ENCODE results near the gene NSMCE1.
"Not testable (repeated sequence)": the region's sequence is repeated elsewhere in the genome, so short reads cannot be mapped to it uniquely, and the experiment has no call there.

DNA sequence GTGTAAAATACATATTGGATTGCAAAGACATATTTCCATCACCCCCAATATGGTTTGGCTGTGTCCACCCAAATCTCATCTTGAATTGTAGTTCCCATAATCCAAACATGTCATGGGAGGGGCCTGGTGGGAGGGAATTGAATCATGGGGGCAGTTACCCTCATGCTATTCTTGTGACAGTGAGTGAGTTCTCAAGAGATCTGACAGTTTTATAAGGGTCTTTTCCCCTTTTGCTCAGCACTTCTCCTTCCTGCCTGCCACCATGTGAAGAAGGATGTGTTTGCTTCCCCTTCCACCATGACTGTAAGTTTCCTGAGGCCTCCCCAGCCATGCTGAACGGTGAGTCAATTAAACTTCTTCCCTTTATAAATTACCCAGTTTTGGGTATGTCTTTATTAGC is 21.5 kb downstream of the NSMCE1 start:
- TF ChIP-seq, protein P1, sequence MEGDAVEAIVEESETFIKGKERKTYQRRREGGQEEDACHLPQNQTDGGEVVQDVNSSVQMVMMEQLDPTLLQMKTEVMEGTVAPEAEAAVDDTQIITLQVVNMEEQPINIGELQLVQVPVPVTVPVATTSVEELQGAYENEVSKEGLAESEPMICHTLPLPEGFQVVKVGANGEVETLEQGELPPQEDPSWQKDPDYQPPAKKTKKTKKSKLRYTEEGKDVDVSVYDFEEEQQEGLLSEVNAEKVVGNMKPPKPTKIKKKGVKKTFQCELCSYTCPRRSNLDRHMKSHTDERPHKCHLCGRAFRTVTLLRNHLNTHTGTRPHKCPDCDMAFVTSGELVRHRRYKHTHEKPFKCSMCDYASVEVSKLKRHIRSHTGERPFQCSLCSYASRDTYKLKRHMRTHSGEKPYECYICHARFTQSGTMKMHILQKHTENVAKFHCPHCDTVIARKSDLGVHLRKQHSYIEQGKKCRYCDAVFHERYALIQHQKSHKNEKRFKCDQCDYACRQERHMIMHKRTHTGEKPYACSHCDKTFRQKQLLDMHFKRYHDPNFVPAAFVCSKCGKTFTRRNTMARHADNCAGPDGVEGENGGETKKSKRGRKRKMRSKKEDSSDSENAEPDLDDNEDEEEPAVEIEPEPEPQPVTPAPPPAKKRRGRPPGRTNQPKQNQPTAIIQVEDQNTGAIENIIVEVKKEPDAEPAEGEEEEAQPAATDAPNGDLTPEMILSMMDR (IDR thresholded peaks at IDR 0.05; ENCODE audit: low read length) = not testable (repeated sequence)
- not testable (repeated sequence) for TF ChIP-seq EZH2 (IDR thresholded peaks at IDR 0.05; ENCODE audit: borderline replicate concordance, low read length)

Data from OCI-LY1 (cell line).